ENCODE measurements around the gene ITGB8. TPM values are rescaled to one million over a fixed set of nuclear protein-coding genes. Genes with fewer than 3 reads are reported as not detected.

ITGB8 gene
- total and polyA plus RNA-seq, 2 experiments from 2014 or later, result 0.71 to 3.0 TPM

DNA sequence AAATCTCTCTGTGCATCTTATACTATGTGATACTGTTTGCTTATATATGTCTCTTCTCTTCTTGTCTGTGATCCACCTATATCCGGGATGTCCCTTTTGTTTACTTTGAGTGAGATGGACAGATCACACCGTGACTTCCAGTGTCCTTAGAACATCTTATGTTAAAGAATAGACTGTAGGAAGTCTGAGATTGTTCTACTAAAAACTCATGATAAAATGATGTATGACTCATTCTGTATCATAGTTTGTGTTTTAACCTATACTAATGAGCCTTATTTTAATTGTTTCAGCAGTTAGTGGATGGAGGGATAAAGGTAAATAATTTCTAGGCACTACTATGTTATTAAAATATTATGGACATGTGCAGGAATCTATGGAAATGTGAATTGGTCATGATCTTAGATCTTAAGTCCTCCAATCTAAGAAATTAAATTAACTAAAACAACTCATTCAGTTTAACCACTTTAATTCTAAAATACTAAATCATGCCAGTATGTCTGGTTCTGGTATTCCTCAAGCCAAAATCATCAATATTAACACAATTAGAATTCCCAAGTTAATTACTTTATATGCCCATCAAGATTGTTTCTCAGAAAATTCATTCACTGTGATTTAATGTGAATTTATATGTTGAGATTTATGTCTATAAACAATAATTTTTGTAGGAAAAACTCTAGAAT is 32.0 kb downstream of the ITGB8 start:
- no peaks in the 10 kb centered on the region for H3K9me2 ChIP-seq (ENCODE audit: insufficient read depth)
- H3K4me3 ChIP-seq, result no peak overlapping the region
- no peaks in the 10 kb centered on the region for H3K27me3 Mint-ChIP-seq (ENCODE audit: insufficient read depth, low read depth, poor library complexity)
- no peak for ATAC-seq
- H3K79me2 ChIP-seq (replicated peaks; ENCODE audit: insufficient read depth), result no peaks in the 10 kb centered on the region
- no peaks in the 10 kb centered on the region for H3K4me1 ChIP-seq (ENCODE audit: insufficient read depth)
- H3K4me1 Mint-ChIP-seq, result no peaks in the 10 kb centered on the region
- H3K27ac Mint-ChIP-seq, result no peak overlapping the region
- H3K4me3 Mint-ChIP-seq, result no peak overlapping the region
- H3K9me3 Mint-ChIP-seq, result no peaks in the 10 kb centered on the region
- H2AFZ ChIP-seq, result no peak overlapping the region
- no peaks in the 10 kb centered on the region for H3F3A ChIP-seq (replicated peaks; ENCODE audit: low read depth)
- H3K4me2 ChIP-seq, result no peak overlapping the region
- H3K27ac ChIP-seq (ENCODE audit: low read depth), result no peak overlapping the region
- no peaks in the 10 kb centered on the region for H3K27me3 ChIP-seq (ENCODE audit: insufficient read depth)
- DNase-seq (ENCODE audit: low spot score), result no peak
- no peaks in the 10 kb centered on the region for H4K20me1 ChIP-seq (replicated peaks; ENCODE audit: insufficient read depth)
- no peaks in the 10 kb centered on the region for H3K36me3 ChIP-seq (ENCODE audit: insufficient read depth)
- no peaks in the 10 kb centered on the region for H3K36me3 Mint-ChIP-seq (ENCODE audit: low read depth)
- TF ChIP-seq, protein P1, sequence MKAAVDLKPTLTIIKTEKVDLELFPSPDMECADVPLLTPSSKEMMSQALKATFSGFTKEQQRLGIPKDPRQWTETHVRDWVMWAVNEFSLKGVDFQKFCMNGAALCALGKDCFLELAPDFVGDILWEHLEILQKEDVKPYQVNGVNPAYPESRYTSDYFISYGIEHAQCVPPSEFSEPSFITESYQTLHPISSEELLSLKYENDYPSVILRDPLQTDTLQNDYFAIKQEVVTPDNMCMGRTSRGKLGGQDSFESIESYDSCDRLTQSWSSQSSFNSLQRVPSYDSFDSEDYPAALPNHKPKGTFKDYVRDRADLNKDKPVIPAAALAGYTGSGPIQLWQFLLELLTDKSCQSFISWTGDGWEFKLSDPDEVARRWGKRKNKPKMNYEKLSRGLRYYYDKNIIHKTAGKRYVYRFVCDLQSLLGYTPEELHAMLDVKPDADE (IDR thresholded peaks at IDR 0.05), result no peak
- TF ChIP-seq, protein P2, sequence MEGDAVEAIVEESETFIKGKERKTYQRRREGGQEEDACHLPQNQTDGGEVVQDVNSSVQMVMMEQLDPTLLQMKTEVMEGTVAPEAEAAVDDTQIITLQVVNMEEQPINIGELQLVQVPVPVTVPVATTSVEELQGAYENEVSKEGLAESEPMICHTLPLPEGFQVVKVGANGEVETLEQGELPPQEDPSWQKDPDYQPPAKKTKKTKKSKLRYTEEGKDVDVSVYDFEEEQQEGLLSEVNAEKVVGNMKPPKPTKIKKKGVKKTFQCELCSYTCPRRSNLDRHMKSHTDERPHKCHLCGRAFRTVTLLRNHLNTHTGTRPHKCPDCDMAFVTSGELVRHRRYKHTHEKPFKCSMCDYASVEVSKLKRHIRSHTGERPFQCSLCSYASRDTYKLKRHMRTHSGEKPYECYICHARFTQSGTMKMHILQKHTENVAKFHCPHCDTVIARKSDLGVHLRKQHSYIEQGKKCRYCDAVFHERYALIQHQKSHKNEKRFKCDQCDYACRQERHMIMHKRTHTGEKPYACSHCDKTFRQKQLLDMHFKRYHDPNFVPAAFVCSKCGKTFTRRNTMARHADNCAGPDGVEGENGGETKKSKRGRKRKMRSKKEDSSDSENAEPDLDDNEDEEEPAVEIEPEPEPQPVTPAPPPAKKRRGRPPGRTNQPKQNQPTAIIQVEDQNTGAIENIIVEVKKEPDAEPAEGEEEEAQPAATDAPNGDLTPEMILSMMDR (conservative IDR thresholded peaks at IDR 0.05; ENCODE audit: low read depth in 2 of 2), result no peak
- TF ChIP-seq, protein P3, sequence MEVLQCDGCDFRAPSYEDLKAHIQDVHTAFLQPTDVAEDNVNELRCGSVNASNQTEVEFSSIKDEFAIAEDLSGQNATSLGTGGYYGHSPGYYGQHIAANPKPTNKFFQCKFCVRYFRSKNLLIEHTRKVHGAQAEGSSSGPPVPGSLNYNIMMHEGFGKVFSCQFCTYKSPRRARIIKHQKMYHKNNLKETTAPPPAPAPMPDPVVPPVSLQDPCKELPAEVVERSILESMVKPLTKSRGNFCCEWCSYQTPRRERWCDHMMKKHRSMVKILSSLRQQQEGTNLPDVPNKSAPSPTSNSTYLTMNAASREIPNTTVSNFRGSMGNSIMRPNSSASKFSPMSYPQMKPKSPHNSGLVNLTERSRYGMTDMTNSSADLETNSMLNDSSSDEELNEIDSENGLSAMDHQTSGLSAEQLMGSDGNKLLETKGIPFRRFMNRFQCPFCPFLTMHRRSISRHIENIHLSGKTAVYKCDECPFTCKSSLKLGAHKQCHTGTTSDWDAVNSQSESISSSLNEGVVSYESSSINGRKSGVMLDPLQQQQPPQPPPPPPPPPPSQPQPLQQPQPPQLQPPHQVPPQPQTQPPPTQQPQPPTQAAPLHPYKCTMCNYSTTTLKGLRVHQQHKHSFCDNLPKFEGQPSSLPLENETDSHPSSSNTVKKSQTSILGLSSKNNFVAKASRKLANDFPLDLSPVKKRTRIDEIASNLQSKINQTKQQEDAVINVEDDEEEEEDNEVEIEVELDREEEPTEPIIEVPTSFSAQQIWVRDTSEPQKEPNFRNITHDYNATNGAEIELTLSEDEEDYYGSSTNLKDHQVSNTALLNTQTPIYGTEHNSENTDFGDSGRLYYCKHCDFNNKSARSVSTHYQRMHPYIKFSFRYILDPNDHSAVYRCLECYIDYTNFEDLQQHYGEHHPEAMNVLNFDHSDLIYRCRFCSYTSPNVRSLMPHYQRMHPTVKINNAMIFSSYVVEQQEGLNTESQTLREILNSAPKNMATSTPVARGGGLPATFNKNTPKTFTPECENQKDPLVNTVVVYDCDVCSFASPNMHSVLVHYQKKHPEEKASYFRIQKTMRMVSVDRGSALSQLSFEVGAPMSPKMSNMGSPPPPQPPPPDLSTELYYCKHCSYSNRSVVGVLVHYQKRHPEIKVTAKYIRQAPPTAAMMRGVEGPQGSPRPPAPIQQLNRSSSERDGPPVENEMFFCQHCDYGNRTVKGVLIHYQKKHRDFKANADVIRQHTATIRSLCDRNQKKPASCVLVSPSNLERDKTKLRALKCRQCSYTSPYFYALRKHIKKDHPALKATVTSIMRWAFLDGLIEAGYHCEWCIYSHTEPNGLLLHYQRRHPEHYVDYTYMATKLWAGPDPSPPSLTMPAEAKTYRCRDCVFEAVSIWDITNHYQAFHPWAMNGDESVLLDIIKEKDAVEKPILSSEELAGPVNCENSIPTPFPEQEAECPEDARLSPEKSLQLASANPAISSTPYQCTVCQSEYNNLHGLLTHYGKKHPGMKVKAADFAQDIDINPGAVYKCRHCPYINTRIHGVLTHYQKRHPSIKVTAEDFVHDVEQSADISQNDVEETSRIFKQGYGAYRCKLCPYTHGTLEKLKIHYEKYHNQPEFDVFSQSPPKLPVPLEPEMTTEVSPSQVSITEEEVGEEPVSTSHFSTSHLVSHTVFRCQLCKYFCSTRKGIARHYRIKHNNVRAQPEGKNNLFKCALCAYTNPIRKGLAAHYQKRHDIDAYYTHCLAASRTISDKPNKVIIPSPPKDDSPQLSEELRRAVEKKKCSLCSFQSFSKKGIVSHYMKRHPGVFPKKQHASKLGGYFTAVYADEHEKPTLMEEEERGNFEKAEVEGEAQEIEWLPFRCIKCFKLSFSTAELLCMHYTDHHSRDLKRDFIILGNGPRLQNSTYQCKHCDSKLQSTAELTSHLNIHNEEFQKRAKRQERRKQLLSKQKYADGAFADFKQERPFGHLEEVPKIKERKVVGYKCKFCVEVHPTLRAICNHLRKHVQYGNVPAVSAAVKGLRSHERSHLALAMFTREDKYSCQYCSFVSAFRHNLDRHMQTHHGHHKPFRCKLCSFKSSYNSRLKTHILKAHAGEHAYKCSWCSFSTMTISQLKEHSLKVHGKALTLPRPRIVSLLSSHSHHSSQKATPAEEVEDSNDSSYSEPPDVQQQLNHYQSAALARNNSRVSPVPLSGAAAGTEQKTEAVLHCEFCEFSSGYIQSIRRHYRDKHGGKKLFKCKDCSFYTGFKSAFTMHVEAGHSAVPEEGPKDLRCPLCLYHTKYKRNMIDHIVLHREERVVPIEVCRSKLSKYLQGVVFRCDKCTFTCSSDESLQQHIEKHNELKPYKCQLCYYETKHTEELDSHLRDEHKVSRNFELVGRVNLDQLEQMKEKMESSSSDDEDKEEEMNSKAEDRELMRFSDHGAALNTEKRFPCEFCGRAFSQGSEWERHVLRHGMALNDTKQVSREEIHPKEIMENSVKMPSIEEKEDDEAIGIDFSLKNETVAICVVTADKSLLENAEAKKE (CRISPR knock-in tag; IDR thresholded peaks at IDR 0.05), result no peak
- no peak for TF ChIP-seq JUNB (IDR thresholded peaks at IDR 0.05; ENCODE audit: unreplicated experiment)
- no peak for TF ChIP-seq CREB1 (CRISPR knock-in tag; IDR thresholded peaks at IDR 0.05; ENCODE audit: low read depth)
- TF ChIP-seq, protein P4, sequence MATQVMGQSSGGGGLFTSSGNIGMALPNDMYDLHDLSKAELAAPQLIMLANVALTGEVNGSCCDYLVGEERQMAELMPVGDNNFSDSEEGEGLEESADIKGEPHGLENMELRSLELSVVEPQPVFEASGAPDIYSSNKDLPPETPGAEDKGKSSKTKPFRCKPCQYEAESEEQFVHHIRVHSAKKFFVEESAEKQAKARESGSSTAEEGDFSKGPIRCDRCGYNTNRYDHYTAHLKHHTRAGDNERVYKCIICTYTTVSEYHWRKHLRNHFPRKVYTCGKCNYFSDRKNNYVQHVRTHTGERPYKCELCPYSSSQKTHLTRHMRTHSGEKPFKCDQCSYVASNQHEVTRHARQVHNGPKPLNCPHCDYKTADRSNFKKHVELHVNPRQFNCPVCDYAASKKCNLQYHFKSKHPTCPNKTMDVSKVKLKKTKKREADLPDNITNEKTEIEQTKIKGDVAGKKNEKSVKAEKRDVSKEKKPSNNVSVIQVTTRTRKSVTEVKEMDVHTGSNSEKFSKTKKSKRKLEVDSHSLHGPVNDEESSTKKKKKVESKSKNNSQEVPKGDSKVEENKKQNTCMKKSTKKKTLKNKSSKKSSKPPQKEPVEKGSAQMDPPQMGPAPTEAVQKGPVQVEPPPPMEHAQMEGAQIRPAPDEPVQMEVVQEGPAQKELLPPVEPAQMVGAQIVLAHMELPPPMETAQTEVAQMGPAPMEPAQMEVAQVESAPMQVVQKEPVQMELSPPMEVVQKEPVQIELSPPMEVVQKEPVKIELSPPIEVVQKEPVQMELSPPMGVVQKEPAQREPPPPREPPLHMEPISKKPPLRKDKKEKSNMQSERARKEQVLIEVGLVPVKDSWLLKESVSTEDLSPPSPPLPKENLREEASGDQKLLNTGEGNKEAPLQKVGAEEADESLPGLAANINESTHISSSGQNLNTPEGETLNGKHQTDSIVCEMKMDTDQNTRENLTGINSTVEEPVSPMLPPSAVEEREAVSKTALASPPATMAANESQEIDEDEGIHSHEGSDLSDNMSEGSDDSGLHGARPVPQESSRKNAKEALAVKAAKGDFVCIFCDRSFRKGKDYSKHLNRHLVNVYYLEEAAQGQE (IDR thresholded peaks at IDR 0.05; ENCODE audit: unreplicated experiment), result no peak
- TF ChIP-seq EZH2 (IDR thresholded peaks at IDR 0.05; ENCODE audit: low read depth, unreplicated experiment), result no peak
- TF ChIP-seq EZH2phosphoT487 (IDR thresholded peaks at IDR 0.05; ENCODE audit: unreplicated experiment), result no peak
- TF ChIP-seq NANOG (IDR thresholded peaks at IDR 0.05; ENCODE audit: borderline replicate concordance), result no peak
- TF ChIP-seq ZNF114 (CRISPR knock-in tag; IDR thresholded peaks at IDR 0.05), result no peak
- TF ChIP-seq POLR2AphosphoS5 (IDR thresholded peaks at IDR 0.05; ENCODE audit: low read depth), result no peak
- TF ChIP-seq ZNF331 (CRISPR knock-in tag; IDR thresholded peaks at IDR 0.05; ENCODE audit: low read depth), result no peak
- no peak for TF ChIP-seq STAT1 (IDR thresholded peaks at IDR 0.05; ENCODE audit: unreplicated experiment)

Measured in GM23338 (cell line).